GM18868 (cell line): ENCODE data around the gene ETS2.
"Not testable (repeated sequence)": the region's sequence is repeated elsewhere in the genome, so short reads cannot be mapped to it uniquely, and the experiment has no call there.

Source experiments
- ATAC-seq: cut with Tn5 transposase; IDR thresholded peaks from one replicate; pipeline ENCODE4 v1.9.1; 2021; ENCODE audit warnings: mild to moderate bottlenecking, moderate library complexity; ENCODE audit not compliant: unreplicated experiment

ETS2 gene

GRCh38 chr21:38815060-38815405 is 9.3 kb downstream of the ETS2 start:
- ATAC-seq, result no peak

- ATAC-seq, result no peak
Observed at GRCh38 chr21:38816400-38816977, 10.8 kb downstream of the ETS2 start.

DNA sequence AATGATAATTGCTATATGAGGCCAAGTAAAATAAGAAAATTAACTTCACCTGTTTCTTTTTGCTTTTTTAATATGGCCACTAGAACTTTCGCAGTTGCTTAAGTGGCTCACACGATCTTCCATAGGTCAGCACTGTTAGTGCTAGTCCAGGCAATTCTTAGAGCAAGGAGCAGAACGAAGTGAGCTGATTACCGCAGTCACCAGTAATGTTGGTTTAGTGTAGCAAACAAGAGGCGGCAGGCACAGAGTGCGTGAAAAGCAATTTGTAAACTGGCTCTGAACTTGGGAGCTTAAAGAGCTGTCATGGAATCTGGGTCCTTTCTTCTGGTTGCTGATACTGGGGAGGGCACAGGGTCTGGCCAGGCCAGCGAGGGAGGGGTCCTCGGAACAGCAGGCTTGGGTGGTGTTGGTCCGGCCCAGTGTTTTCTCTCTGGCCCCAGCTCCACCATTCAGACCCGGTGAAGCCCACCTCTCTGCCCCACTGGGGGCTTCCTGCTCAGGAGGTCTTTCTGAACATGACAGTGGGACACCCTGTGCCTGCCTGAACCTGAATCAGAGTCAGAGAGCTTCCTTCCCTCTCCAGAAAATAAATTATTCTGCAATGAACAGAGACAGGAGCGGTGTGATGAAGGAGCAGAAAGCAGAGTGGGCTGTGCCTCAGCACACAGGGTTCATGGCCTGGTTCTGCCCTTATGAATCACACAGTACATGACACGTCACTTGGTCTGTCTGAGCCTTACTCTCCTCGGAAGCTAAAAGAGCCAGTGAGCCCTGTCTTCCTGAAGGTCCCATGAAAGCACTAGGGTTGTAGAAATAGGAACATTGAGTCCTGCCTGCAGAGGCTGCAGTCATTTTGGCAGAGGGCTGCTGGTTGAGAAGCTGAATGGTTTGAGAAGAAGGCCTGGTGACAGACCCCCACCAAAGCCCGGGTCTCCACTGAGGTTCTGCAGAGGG is 11.9 kb downstream of the ETS2 start:
- no peak for ATAC-seq

DNA sequence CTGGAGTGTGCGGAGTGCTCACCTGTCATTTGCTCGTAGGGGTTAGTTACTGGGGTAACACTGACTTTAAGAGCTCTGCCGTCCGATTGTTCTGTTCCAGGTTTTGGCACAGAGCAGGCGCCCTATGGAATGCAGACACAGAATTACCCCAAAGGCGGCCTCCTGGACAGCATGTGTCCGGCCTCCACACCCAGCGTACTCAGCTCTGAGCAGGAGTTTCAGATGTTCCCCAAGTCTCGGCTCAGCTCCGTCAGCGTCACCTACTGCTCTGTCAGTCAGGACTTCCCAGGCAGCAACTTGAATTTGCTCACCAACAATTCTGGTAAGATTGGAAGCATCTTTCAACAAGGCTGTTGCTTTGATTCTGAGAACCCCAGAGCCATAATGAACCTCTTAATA is 12.6 kb downstream of the ETS2 start:
- no peak for ATAC-seq

DNA sequence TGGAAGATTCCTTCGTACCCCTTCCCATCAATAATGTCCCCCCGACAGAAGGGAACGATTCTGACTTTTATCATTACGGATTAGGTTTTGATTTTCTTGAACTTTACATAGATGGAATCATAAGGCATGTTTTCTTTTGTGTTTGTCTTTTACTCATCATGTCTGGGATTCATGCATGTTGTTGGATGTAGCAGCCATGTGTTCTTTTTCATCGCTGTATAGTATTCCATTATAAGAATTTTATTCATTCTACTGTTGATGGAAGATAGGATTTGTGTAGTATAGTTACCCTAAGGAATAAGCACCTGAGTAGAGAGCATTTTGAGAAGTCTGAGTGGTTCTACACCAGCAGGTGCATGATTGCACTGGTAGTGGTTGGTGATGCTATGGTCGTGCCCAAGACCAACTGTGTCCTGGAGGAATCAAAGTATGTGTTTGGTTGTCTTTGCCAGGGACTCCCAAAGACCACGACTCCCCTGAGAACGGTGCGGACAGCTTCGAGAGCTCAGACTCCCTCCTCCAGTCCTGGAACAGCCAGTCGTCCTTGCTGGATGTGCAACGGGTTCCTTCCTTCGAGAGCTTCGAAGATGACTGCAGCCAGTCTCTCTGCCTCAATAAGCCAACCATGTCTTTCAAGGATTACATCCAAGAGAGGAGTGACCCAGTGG is 13.5 kb downstream of the ETS2 start:
- no peak for ATAC-seq

GRCh38 chr21:38819719-38820159 is 14.0 kb downstream of the ETS2 start:
- ATAC-seq, result no peak

GRCh38 chr21:38820471-38821239 is 14.9 kb downstream of the ETS2 start:
- no peak for ATAC-seq

GRCh38 chr21:38821248-38821647 is 15.5 kb downstream of the ETS2 start:
- no peak for ATAC-seq

GRCh38 chr21:38821959-38822682 is 16.4 kb downstream of the ETS2 start:
- ATAC-seq, result no peak

- no peak for ATAC-seq
Observed at GRCh38 chr21:38822778-38823238, 17.1 kb downstream of the ETS2 start.

DNA sequence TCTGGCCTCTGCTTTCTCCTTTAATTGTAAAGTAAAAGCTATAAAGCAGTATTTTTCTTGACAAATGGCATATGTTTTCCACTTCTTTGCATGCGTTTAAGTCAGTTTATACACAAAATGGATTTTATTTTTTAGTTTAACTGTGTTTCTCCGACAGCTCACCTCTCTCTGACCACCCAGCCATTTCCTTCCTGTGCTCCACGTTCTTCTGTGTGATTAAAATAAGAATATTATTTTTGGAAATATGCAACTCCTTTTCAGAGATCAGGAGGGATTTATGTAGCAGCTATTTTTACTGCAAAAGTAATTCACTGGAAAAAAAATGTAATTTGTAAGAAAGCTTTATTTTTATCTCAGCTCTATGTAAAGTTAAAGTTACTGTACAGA is 18.0 kb downstream of the ETS2 start:
- no peak for ATAC-seq

DNA sequence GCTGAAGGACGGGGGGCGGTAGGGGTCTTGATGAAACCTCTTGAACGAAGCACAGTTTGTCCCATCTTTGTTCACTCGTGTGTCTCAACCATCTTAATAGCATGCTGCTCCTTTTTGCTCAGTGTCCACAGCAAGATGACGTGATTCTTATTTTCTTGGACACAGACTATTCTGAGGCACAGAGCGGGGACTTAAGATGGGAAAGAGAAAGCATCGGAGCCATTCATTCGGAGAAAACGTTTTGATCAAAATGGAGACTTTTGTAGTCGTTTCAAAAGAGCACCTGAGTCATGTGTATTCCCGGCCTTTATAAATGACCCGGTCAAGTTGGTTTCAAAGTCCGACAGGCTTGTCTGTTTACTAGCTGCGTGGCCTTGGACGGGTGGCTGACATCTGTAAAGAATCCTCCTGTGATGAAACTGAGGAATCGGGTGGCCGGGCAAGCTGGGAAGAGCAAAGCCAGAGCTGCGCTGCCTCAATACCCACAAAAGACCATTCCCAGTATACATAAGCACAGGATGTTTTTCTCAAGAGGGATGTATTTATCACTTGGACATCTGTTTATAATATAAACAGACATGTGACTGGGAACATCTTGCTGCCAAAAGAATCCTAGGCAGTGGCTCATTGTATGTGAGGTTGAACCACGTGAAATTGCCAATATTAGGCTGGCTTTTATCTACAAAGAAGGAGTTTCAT is 18.5 kb downstream of the ETS2 start:
- no peak for ATAC-seq

DNA sequence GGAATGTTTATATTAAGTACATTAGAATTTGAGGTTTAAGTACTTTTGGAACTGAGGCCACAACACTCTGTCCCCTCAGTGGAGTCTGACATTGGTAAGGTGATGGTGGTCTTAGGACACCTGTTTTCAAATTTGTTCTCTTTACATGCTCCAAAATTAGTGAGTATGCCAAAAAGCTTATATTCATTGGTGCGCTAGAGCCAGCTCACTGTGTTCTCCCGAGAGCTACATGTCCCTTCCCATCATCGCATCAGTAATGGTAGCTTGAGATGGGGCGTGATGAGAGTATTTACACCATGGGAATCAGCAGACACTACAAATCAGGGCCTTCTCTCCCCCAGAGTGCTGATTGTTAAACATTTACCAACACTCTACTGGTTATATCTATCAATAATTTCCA is 19.5 kb downstream of the ETS2 start:
- no peak for ATAC-seq

DNA sequence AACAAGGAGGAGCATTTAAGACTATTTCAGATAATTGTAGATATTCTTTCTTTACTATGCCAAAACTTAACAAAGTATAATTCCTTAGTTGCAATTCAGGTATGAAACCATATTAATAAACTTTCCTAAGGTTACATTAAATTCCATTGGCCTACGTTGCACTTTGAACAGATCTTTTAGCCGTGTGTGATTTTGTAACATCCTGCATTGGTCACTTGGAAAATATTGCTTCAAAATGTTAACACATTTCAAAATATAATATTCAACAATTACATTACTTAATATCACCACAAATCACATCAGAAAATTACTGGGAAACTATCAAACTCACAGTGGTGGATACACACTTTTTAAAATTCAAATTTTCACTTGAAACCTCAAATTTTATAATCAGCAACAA is 20.2 kb downstream of the ETS2 start:
- no peak for ATAC-seq

- ATAC-seq, result not testable (repeated sequence)
Observed at GRCh38 chr21:38828111-38828510, 22.4 kb downstream of the ETS2 start.

DNA sequence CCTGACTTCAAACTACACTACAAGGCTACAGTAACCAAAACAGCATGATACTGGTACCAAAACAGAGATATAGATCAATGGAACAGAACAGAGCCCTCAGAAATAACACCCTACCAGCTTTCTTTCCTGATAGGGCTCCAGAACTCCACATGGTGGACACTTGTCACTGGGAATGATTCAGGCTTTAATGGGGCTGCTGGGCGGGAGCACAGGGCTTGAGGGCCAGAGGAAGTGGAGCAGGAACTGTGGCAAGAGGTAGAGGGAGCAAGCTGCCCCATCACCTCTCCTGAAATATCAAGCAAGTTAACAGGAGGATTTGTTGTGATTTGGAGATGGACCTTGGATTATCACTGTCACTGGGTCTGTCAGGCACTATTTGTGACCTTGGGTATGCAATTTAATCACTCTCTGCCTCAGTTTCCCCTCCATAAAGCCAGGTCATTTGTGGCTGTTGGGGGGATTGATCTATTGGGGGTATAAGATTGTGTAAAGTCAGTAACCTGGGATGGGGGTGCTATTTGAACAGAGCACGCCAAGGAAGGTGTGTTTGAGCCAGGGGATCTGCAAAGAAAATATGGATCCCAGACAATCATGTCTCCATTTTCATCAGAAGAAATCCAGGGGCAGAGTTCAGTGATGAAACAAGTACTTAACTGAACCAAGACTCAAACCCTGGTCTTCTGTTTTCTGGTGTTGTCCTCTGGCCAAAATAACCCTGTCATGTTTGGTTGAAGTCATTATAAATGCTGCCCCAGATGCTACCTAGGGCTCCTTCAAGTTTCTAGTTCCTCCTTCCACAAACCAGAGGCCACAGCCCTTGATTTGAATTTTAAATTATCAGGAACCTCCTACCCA is 25.2 kb downstream of the ETS2 start:
- ATAC-seq, result peak; percentile 78

- ATAC-seq, result peak; percentile 96
Observed at GRCh38 chr21:38831526-38832467, 26.1 kb downstream of the ETS2 start.

- no peak for ATAC-seq
Observed at GRCh38 chr21:38832664-38833063, 26.9 kb downstream of the ETS2 start.
